ENCODE data around the gene ZNF432. TPM values are rescaled to one million over a fixed set of nuclear protein-coding genes. Genes with fewer than 3 reads are reported as not detected.
A peak's percentile ranks its signal among the peaks of the same experiment; 100 is the strongest.

ZNF432 gene
- total and polyA plus RNA-seq, 10 of the 15 experiments (the other 5 are each of a cell fraction or from before 2014, with no cell fraction given): 1.7 to 7.2 (median 4.3) TPM

DNA sequence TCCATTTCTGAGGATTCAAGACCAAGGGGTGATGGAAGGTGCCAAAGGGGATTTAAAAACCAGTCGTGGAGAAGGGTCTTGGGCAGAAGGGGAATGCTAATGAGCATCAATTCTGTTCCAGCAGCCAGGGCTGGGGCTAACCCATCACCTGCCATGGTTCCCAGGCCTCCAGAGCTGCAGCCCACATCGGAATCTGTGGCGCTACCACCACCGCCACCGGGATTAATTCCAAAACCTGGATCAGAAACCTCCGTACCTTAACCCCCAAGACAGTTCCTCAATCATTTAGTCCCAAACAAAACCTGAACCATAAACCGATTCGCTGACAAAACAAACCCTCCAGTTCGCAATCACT lies 41.2 kb downstream of the ZNF432 start:
- Histone ChIP-seq H3K9ac (ENCODE audit: control insufficient read depth, insufficient read depth, low read length) (peak overlapping the region; percentile 88), H3K4me2 (ENCODE audit: control insufficient read depth, insufficient read depth) (peak overlapping the region; percentile 86), H3K36me3 (ENCODE audit: control insufficient read depth in 2 of 2, insufficient read depth in 2 of 2, low read length in 1 of 2) (peaks cover 0 to 2% of the 10 kb centered on the region in 2 experiments; a peak in 1 of 4 replicates), H3K79me2 (ENCODE audit: control insufficient read depth, insufficient read depth, low read length) (peaks cover 4% of the 10 kb centered on the region; the same call in 1 of the 2 replicates), H3K27me3 (replicated peaks in 1 of 2; ENCODE audit: control insufficient read depth in 2 of 2, insufficient read depth in 2 of 2, low read length in 1 of 2) (no peaks in the 10 kb centered on the region), H3K9me3 (replicated peaks; ENCODE audit: control insufficient read depth, insufficient read depth, low read length) (peaks cover 12% of the 10 kb centered on the region), H2AFZ (ENCODE audit: control insufficient read depth, low read depth, low read length) (peak overlapping the region; percentile 100), H3K4me3 (peak overlapping the region; percentile 77), H4K20me1 (ENCODE audit: control insufficient read depth, insufficient read depth) (no peaks in the 10 kb centered on the region), H3K27ac (ENCODE audit: control insufficient read depth, insufficient read depth) (peak overlapping the region; percentile 90; the same call in 1 of the 2 replicates), H3K4me1 (ENCODE audit: control insufficient read depth, insufficient read depth, low read length) (no peaks in the 10 kb centered on the region; the same call in 1 of the 2 replicates)
- TSS peak; percentile 81 for BruUV-seq (replicated peaks)
- TF ChIP-seq IKZF2 (IDR thresholded peaks at IDR 0.05) (0 out of 4 replicates have a peak, but pooled peaks of 1 of the 2 experiments have one; percentile 24), CHD2 (IDR thresholded peaks at IDR 0.05; ENCODE audit: borderline replicate concordance, low read depth, low read length) (no peak), HCFC1 (IDR thresholded peaks at IDR 0.05; ENCODE audit: low read length) (no peak), GATAD2B (conservative IDR thresholded peaks at IDR 0.05; ENCODE audit: low read depth) (no peak)
- intact Hi-C loops (cut with micrococcal nuclease; ENCODE audit: unreplicated experiment): no loop called here
- in situ Hi-C loops (cut with MboI): no loop called here
- ChIA-PET RAD21 (ENCODE audit: unreplicated experiment) (no interaction called here), POLR2A (no interaction called here), CTCF (no interaction called here), SMC1A (ENCODE audit: uncharacterized antibody, unreplicated experiment) (no interaction called here)
- no peak for DNase-seq (ENCODE audit: low read depth, low spot score)
- WGBS (ENCODE audit: insufficient coverage, insufficient replicate concordance, low lambda C conversion rate, missing lambda C conversion rate): 48% methylated on average over 9 of the region's 9 CpGs
- FAIRE-seq: no peak
- peak; percentile 33 for ATAC-seq

DNA sequence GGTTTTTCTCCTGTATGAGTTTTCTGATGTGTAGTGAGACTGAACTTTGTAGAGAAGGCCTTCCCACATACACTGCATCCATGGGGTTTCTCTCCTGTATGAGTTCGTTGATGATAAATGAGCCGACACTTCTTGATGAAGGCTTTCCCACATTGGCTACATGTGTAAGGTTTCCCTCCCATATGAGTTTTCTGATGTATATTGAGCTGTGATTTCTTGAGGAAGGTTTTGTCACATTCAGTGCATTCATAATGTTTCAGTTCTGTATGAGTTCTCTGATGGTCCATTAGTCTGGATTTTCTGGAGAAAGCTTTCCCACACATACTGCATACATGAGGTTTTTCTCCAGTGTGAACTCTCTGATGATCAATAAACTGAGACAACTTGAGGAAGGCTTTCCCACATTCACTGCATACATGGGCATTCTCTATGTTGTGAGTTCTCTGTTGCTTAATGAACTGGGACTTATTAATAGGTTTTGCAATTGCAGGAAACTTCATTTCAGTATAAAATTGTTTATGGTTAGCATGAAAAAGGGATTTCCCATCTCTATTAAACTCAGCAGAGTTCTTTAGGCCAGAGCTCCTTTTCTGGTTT lies 54.5 kb downstream of the ZNF432 start:
- Histone ChIP-seq H3K36me3 (ENCODE audit: control insufficient read depth in 2 of 2, insufficient read depth in 2 of 2, low read length in 1 of 2) (peaks cover 0 to 10% of the 10 kb centered on the region in 2 experiments; a peak in 2 of 4 replicates), H3K9me3 (replicated peaks; ENCODE audit: control insufficient read depth, insufficient read depth, low read length) (peaks cover 46% of the 10 kb centered on the region)
- peak; percentile 86 for FAIRE-seq

More for the DNA sequence above, 54.5 kb downstream of the ZNF432 start:
- DNase-seq (ENCODE audit: low read depth, low spot score) (no peak), ATAC-seq (no peak)
- peak; percentile 77; the same call in 1 of the 2 replicates for TF ChIP-seq CBX5 (IDR thresholded peaks at IDR 0.05; ENCODE audit: low read depth)
- TF ChIP-seq ZNF274 (IDR thresholded peaks at IDR 0.05; ENCODE audit: insufficient read depth, insufficient read length): peak; percentile 93
- TF ChIP-seq EP300 (IDR thresholded peaks at IDR 0.05; ENCODE audit: borderline replicate concordance in 1 of 2, control insufficient read depth in 1 of 2, low read depth in 2 of 2, low read length in 2 of 2): no peak
- TF ChIP-seq KLF5 (IDR thresholded peaks at IDR 0.05; ENCODE audit: partially characterized antibody): peak; percentile 35
- RAD21 ChIA-PET (ENCODE audit: unreplicated experiment): no interaction called here
- H3K27ac ChIP-seq (ENCODE audit: control insufficient read depth, insufficient read depth): no peak overlapping the region
- intact Hi-C loops (cut with micrococcal nuclease; ENCODE audit: unreplicated experiment): no loop called here
- H3K79me2 ChIP-seq (ENCODE audit: control insufficient read depth, insufficient read depth, low read length): no peaks in the 10 kb centered on the region
- in situ Hi-C loops (cut with MboI): no loop called here
- H3K4me1 ChIP-seq (ENCODE audit: control insufficient read depth, insufficient read depth, low read length): no peaks in the 10 kb centered on the region
- 100% methylated on average over 2 of the region's 2 CpGs for WGBS (ENCODE audit: insufficient coverage, insufficient replicate concordance, low lambda C conversion rate, missing lambda C conversion rate)
- H3K27me3 ChIP-seq (replicated peaks in 1 of 2; ENCODE audit: control insufficient read depth in 2 of 2, insufficient read depth in 2 of 2, low read length in 1 of 2): no peaks in the 10 kb centered on the region
- H3K9ac ChIP-seq (ENCODE audit: control insufficient read depth, insufficient read depth, low read length): no peak overlapping the region
- SMC1A ChIA-PET (ENCODE audit: uncharacterized antibody, unreplicated experiment): no interaction called here
- POLR2A ChIA-PET: no interaction called here
- no TSS peak for BruUV-seq (replicated peaks)
- H3K4me2 ChIP-seq (ENCODE audit: control insufficient read depth, insufficient read depth): no peak overlapping the region
- CTCF ChIA-PET: no interaction called here
- H3K4me3 ChIP-seq: no peak overlapping the region
- no peaks in the 10 kb centered on the region for H4K20me1 ChIP-seq (ENCODE audit: control insufficient read depth, insufficient read depth)
- H2AFZ ChIP-seq (ENCODE audit: control insufficient read depth, low read depth, low read length): no peak overlapping the region
